ENCODE data around the gene ZNF470.

ZNF470 gene

GRCh38 chr19:56601375-56601774 lies 34.1 kb downstream of the ZNF470 start:
- TF ChIP-seq CTCF (IDR thresholded peaks at IDR 0.05; ENCODE audit: extremely low read depth, insufficient read depth, missing control alignments) = no peak
- no peak for DNase-seq (ENCODE audit: low spot score)
- in situ Hi-C loops (cut with MboI; ENCODE audit: low pct_unique_long_range_greater_than_20kb, low sequenced_read_pairs, unreplicated experiment) = no loop called here

- no peak for TF ChIP-seq CTCF (IDR thresholded peaks at IDR 0.05; ENCODE audit: extremely low read depth, insufficient read depth, missing control alignments)
- in situ Hi-C loops (cut with MboI; ENCODE audit: low pct_unique_long_range_greater_than_20kb, low sequenced_read_pairs, unreplicated experiment) = no loop called here
These were observed 36.6 kb downstream of the ZNF470 start for GRCh38 chr19:56603829-56604228.

GRCh38 chr19:56608274-56608964 lies 41.2 kb downstream of the ZNF470 start:
- TF ChIP-seq CTCF (IDR thresholded peaks at IDR 0.05; ENCODE audit: extremely low read depth, insufficient read depth, missing control alignments) = no peak
- no peak for DNase-seq (ENCODE audit: low spot score)
- in situ Hi-C loops (cut with MboI; ENCODE audit: low pct_unique_long_range_greater_than_20kb, low sequenced_read_pairs, unreplicated experiment) = no loop called here

More at GRCh38 chr19:56603829-56604228, 36.6 kb downstream of the ZNF470 start:
- no peak for DNase-seq (ENCODE audit: low spot score)

DNA sequence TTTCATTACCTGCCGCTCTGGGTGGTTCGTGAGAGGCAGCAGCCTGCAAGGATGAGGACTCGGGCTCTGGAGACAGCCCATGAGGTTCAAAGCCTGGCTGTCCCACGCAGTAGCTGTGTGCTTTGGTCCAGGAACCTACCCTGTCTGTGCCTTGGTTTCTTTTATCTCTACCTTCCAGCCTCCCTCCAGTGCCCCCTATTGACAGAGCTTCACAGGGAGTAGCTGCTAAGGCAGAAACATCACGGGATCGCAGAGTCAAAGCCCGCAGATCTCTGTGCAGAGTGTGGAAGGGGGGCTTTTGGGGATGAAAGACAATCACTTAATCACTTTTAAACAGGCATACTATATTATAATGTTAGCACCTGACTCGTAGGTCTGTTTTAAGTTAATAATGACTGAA lies 44.0 kb downstream of the ZNF470 start:
- in situ Hi-C loops (cut with MboI; ENCODE audit: low pct_unique_long_range_greater_than_20kb, low sequenced_read_pairs, unreplicated experiment) = no loop called here
- DNase-seq (ENCODE audit: low spot score) = no peak
- TF ChIP-seq CTCF (IDR thresholded peaks at IDR 0.05; ENCODE audit: extremely low read depth, insufficient read depth, missing control alignments) = no peak

- TF ChIP-seq CTCF (IDR thresholded peaks at IDR 0.05; ENCODE audit: extremely low read depth, insufficient read depth, missing control alignments) = no peak
- DNase-seq (ENCODE audit: low spot score) = no peak
- in situ Hi-C loops (cut with MboI; ENCODE audit: low pct_unique_long_range_greater_than_20kb, low sequenced_read_pairs, unreplicated experiment) = no loop called here
These were observed 45.5 kb downstream of the ZNF470 start for GRCh38 chr19:56612737-56613136.

- in situ Hi-C loops (cut with MboI; ENCODE audit: low pct_unique_long_range_greater_than_20kb, low sequenced_read_pairs, unreplicated experiment) = no loop called here
- DNase-seq (ENCODE audit: low spot score) = no peak
- no peak for TF ChIP-seq CTCF (IDR thresholded peaks at IDR 0.05; ENCODE audit: extremely low read depth, insufficient read depth, missing control alignments)
These were observed 46.4 kb downstream of the ZNF470 start for GRCh38 chr19:56613639-56614038.

All from GM13977 (cell line).